ENCODE measurements around the gene PLEKHA7. TPM values are rescaled to one million over a fixed set of nuclear protein-coding genes. Genes with fewer than 3 reads are reported as not detected.

The PLEKHA7 gene
- total RNA-seq, 1 experiment from 2014 or later: not detected

GRCh38 chr11:17015627-17016126 lies 1.5 kb upstream of the PLEKHA7 start:
- 0 out of 2 replicates have a peak, but pooled peaks cover 2% of the 10 kb centered on the region for H3K27me3 ChIP-seq
- no peaks in the 10 kb centered on the region for H3K9me3 ChIP-seq (replicated peaks)
- H3K27ac ChIP-seq: no peak overlapping the region
- H3K4me1 ChIP-seq: no peaks in the 10 kb centered on the region
- H3K36me3 ChIP-seq: no peaks in the 10 kb centered on the region
- peak; percentile 53 to 65 for DNase-seq
- no peak overlapping the region for H3K4me3 ChIP-seq

- DNase-seq: no peak
- no peak overlapping the region for H3K27ac ChIP-seq
- H3K9me3 ChIP-seq (replicated peaks): no peaks in the 10 kb centered on the region
- no peaks in the 10 kb centered on the region for H3K36me3 ChIP-seq
- no peak overlapping the region for H3K4me3 ChIP-seq
- 0 out of 2 replicates have a peak, but pooled peaks cover 5% of the 10 kb centered on the region for H3K27me3 ChIP-seq
- no peaks in the 10 kb centered on the region for H3K4me1 ChIP-seq
Measured at GRCh38 chr11:17014833-17015626, 816 bp upstream of the PLEKHA7 start.

DNA sequence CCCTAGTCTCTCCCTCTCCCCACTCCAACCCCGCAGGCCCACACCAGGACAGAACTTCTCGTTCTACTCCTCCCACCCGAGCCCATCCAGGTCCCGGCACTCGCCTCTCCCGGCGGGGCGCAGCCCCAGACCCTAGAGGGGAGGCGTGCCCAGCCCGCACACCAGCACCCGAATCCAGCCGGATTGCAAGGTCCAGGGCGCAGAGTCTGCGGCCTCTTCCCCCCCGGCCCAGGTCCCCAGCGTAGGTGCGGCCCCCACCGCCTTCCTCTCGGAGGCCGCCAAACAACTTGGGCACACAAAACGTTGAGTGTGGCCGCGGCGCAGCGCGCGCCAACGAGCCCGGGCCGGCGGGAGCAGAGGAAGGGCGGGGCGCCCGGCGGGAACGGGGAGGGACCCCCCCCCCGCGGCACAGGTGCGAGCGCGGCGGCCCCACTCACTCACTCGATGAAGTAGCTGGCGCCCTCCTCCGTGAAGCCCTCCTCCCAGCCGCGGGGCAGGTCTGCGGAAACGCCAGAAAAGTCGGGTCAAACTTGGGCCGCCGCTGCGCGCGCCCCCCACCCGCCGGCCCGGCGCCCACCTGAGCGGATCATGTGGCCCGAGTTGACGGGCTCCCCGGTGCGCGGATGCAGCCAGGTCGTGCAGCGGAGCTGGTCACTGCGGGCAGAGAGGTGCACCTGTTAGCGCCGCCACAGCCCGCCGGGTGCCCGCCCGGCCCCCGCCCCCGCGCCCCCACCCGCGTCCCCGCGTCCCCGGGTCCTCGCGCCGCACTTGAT lies 480 bp downstream of the PLEKHA7 start:
- Histone ChIP-seq H3K27me3 (peaks cover 9% of the 10 kb centered on the region; the same call in 1 of the 2 replicates), H3K4me1 (no peaks in the 10 kb centered on the region), H3K27ac (no peak overlapping the region), H3K36me3 (no peaks in the 10 kb centered on the region), H3K4me3 (no peak overlapping the region), H3K9me3 (replicated peaks) (no peaks in the 10 kb centered on the region)
- no peak for DNase-seq

- Histone ChIP-seq H3K27me3 (peaks cover 9% of the 10 kb centered on the region; the same call in 1 of the 2 replicates), H3K36me3 (no peaks in the 10 kb centered on the region), H3K9me3 (replicated peaks) (no peaks in the 10 kb centered on the region), H3K27ac (no peak overlapping the region), H3K4me1 (no peaks in the 10 kb centered on the region), H3K4me3 (no peak overlapping the region)
- DNase-seq: no peak
Measured at GRCh38 chr11:17012712-17013547, 1.3 kb downstream of the PLEKHA7 start.

- no peaks in the 10 kb centered on the region for H3K9me3 ChIP-seq (replicated peaks)
- no peak overlapping the region for H3K4me3 ChIP-seq
- peaks cover 9% of the 10 kb centered on the region; the same call in 1 of the 2 replicates for H3K27me3 ChIP-seq
- no peaks in the 10 kb centered on the region for H3K4me1 ChIP-seq
- no peaks in the 10 kb centered on the region for H3K36me3 ChIP-seq
- DNase-seq: no peak
- no peak overlapping the region for H3K27ac ChIP-seq
Measured at GRCh38 chr11:17012179-17012578, 2.0 kb downstream of the PLEKHA7 start.

DNA sequence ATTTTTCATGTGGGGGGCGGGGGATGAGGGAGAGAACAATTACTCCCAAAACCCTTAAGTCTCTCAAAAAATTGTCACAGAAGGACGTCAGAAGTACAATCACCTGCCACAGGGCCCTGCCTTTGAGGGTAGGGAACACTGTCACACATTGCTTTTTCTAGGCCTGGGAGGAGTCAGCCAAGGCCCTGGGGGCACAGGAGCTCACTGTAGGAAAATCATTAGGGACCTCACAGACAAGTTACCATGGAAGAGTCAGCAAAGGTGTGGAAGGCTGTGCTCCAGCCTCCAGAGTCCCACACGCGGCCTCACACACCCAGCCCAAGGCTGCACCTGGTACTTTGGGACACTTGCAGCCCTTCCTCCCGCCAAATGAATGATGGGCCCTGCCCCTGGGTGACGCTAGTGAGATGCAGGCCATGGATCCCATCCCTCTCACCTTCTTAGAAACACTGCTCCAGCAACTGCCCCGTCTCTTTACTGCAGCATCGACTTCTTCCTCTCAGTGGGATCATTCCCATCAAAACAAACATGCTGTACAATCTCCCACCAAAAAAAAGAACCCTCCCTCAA lies 3.3 kb downstream of the PLEKHA7 start:
- peaks cover 9% of the 10 kb centered on the region; the same call in 1 of the 2 replicates for H3K27me3 ChIP-seq

GRCh38 chr11:17008099-17008498 lies 6.1 kb downstream of the PLEKHA7 start:
- Histone ChIP-seq H3K4me3 (no peak overlapping the region), H3K36me3 (no peaks in the 10 kb centered on the region), H3K9me3 (replicated peaks) (no peaks in the 10 kb centered on the region), H3K27ac (no peak overlapping the region), H3K4me1 (no peaks in the 10 kb centered on the region; the same call in 1 of the 2 replicates), H3K27me3 (peaks cover 9% of the 10 kb centered on the region; the same call in 1 of the 2 replicates)
- DNase-seq: no peak

More for the DNA sequence above, 3.3 kb downstream of the PLEKHA7 start:
- Histone ChIP-seq H3K36me3 (no peaks in the 10 kb centered on the region), H3K4me3 (no peak overlapping the region), H3K27ac (no peak overlapping the region), H3K4me1 (no peaks in the 10 kb centered on the region), H3K9me3 (replicated peaks) (no peaks in the 10 kb centered on the region)
- DNase-seq: no peak

DNA sequence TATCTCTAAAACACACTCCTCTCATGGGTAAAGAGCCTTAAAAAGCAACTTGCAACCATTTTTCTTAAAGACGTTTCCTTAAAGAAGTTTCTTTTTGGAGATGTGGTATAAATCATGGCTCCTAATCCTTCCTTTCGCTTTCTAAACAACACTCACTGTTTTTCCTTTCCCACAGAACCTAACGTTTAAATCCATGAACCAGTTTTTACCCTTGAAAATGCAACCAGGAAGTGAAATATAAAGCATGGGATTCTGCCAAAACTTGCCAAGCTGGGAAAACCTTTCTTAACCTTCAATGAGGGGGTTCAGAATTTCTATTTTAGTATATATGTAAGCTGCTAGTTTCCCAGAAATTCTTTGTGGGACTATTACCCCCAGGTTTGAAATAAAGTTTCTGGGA lies 8.6 kb downstream of the PLEKHA7 start:
- Histone ChIP-seq H3K9me3 (replicated peaks) (no peaks in the 10 kb centered on the region), H3K36me3 (no peaks in the 10 kb centered on the region), H3K27me3 (peaks cover 7% of the 10 kb centered on the region; the same call in 1 of the 2 replicates), H3K4me1 (no peaks in the 10 kb centered on the region; the same call in 1 of the 2 replicates), H3K27ac (no peak overlapping the region), H3K4me3 (no peak overlapping the region)
- DNase-seq: no peak

- Histone ChIP-seq H3K27ac (no peak overlapping the region), H3K4me3 (no peak overlapping the region), H3K9me3 (replicated peaks) (no peaks in the 10 kb centered on the region), H3K4me1 (no peaks in the 10 kb centered on the region; the same call in 1 of the 2 replicates), H3K27me3 (peaks cover 5% of the 10 kb centered on the region; the same call in 1 of the 2 replicates), H3K36me3 (no peaks in the 10 kb centered on the region)
- DNase-seq: no peak
Measured at GRCh38 chr11:17004486-17005148, 9.6 kb downstream of the PLEKHA7 start.

- no peaks in the 10 kb centered on the region for H3K36me3 ChIP-seq
- H3K4me3 ChIP-seq: no peak overlapping the region
- H3K4me1 ChIP-seq: no peaks in the 10 kb centered on the region; the same call in 1 of the 2 replicates
- H3K9me3 ChIP-seq (replicated peaks): no peaks in the 10 kb centered on the region
- H3K27ac ChIP-seq: no peak overlapping the region
- DNase-seq: no peak
- no peaks in the 10 kb centered on the region for H3K27me3 ChIP-seq
Measured at GRCh38 chr11:17003426-17003825, 10.8 kb downstream of the PLEKHA7 start.

- Histone ChIP-seq H3K4me3 (no peak overlapping the region), H3K27ac (no peak overlapping the region), H3K27me3 (no peaks in the 10 kb centered on the region), H3K4me1 (no peaks in the 10 kb centered on the region; the same call in 1 of the 2 replicates), H3K36me3 (no peaks in the 10 kb centered on the region), H3K9me3 (replicated peaks) (no peaks in the 10 kb centered on the region)
- DNase-seq: no peak
Measured at GRCh38 chr11:17002543-17002942, 11.7 kb downstream of the PLEKHA7 start.

GRCh38 chr11:17001806-17002205 lies 12.4 kb downstream of the PLEKHA7 start:
- H3K4me3 ChIP-seq: no peak overlapping the region
- no peaks in the 10 kb centered on the region for H3K27me3 ChIP-seq
- no peaks in the 10 kb centered on the region; the same call in 1 of the 2 replicates for H3K4me1 ChIP-seq
- no peak overlapping the region for H3K27ac ChIP-seq
- no peak for DNase-seq
- H3K36me3 ChIP-seq: no peaks in the 10 kb centered on the region
- no peaks in the 10 kb centered on the region for H3K9me3 ChIP-seq (replicated peaks)

- Histone ChIP-seq H3K4me3 (no peak overlapping the region), H3K9me3 (replicated peaks) (no peaks in the 10 kb centered on the region), H3K27me3 (no peaks in the 10 kb centered on the region), H3K27ac (no peak overlapping the region), H3K36me3 (no peaks in the 10 kb centered on the region), H3K4me1 (no peaks in the 10 kb centered on the region; the same call in 1 of the 2 replicates)
- no peak for DNase-seq
Measured at GRCh38 chr11:17000987-17001386, 13.2 kb downstream of the PLEKHA7 start.

Data from SJCRH30 (cell line).